ENCODE data around the gene RRP1B. TPM values are rescaled to one million over a fixed set of nuclear protein-coding genes. Genes with fewer than 3 reads are reported as not detected.
A peak's percentile ranks its signal among the peaks of the same experiment; 100 is the strongest.

RRP1B gene
- total RNA-seq, 1 donor from 2014 or later = 32.0 TPM

- H3K9me3 Mint-ChIP-seq = no peaks in the 10 kb centered on the region
- intact Hi-C loops (cut with micrococcal nuclease) = loop anchor here (1.0 to 5.0 kb wide), 2 partner anchors 8 to 140 kb away; partner anchors contain the start of genes AGPAT3 and PDXK
- H3K27me3 Mint-ChIP-seq = no peaks in the 10 kb centered on the region
- ChIA-PET POLR2A (interaction anchor here (1.4 to 2.7 kb wide), 4 partner anchors 8 to 67 kb away, joined by 5 to 21 read pairs (median 14); partner anchors contain the start of genes HSF2BP, PDXK and RRP1B), CTCF (interaction anchor here (1.4 kb wide), 2 partner anchors 8 to 11 kb away, joined by 5 to 7 read pairs; partner anchors contain the start of gene PDXK)
- no peak overlapping the region for H3K27ac Mint-ChIP-seq
- no peak for ATAC-seq (ENCODE audit: low read depth)
- DNase-seq = no peak
- peaks cover 10% of the 10 kb centered on the region for H3K36me3 Mint-ChIP-seq (ENCODE audit: low read depth)
- H3K4me3 Mint-ChIP-seq = peak overlapping the region; percentile 88
- TF ChIP-seq, protein P1, sequence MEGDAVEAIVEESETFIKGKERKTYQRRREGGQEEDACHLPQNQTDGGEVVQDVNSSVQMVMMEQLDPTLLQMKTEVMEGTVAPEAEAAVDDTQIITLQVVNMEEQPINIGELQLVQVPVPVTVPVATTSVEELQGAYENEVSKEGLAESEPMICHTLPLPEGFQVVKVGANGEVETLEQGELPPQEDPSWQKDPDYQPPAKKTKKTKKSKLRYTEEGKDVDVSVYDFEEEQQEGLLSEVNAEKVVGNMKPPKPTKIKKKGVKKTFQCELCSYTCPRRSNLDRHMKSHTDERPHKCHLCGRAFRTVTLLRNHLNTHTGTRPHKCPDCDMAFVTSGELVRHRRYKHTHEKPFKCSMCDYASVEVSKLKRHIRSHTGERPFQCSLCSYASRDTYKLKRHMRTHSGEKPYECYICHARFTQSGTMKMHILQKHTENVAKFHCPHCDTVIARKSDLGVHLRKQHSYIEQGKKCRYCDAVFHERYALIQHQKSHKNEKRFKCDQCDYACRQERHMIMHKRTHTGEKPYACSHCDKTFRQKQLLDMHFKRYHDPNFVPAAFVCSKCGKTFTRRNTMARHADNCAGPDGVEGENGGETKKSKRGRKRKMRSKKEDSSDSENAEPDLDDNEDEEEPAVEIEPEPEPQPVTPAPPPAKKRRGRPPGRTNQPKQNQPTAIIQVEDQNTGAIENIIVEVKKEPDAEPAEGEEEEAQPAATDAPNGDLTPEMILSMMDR (IDR thresholded peaks at IDR 0.05) = no peak
- peaks cover 56% of the 10 kb centered on the region for H3K4me1 Mint-ChIP-seq
These were observed 68.3 kb downstream of the RRP1B start for GRCh38 chr21:43727519-43728153.

DNA sequence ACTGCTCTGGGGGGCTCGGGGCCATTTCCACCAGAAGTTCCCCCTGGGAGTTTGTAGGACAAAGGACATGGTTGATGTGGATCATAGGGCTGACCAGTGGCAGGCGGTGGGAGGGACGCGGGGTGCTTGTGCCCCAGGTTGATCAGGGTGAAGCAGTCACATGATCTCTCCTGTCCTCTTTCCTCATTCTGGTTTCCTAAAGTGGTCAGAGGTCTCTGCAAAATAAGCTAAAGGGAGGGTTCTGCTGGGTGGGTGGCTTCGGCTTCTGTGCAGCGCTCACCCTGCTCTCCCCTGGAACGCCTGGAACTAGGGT lies 68.8 kb downstream of the RRP1B start:
- DNase-seq = no peak
- no peaks in the 10 kb centered on the region for H3K27me3 Mint-ChIP-seq
- POLR2A ChIA-PET = interaction anchor here (1.1 to 2.7 kb wide), 5 partner anchors 8 to 68 kb away, joined by 3 to 21 read pairs (median 14); partner anchors contain the start of genes HSF2BP, PDXK and RRP1B
- H3K4me1 Mint-ChIP-seq = peaks cover 56% of the 10 kb centered on the region
- no peak for ATAC-seq (ENCODE audit: low read depth)
- H3K9me3 Mint-ChIP-seq = no peaks in the 10 kb centered on the region
- peak overlapping the region; percentile 88 for H3K4me3 Mint-ChIP-seq
- peak overlapping the region; percentile 82 for H3K27ac Mint-ChIP-seq
- intact Hi-C loops (cut with micrococcal nuclease) = loop anchor here (1.0 to 5.0 kb wide), 2 partner anchors 9 to 139 kb away; partner anchors contain the start of genes AGPAT3 and PDXK
- H3K36me3 Mint-ChIP-seq (ENCODE audit: low read depth) = peaks cover 10% of the 10 kb centered on the region
- TF ChIP-seq, protein P1 (IDR thresholded peaks at IDR 0.05) = no peak
- CTCF ChIA-PET = interaction anchor here (1.4 kb wide), 3 partner anchors 9 to 61 kb away, joined by 3 to 7 read pairs (median 5); partner anchors contain the start of gene PDXK

- intact Hi-C loops (cut with micrococcal nuclease) = loop anchor here (1.0 to 5.0 kb wide), 2 partner anchors 9 to 139 kb away; partner anchors contain the start of genes AGPAT3 and PDXK
- POLR2A ChIA-PET = interaction anchor here (0.6 to 2.7 kb wide), 6 partner anchors 9 to 69 kb away, joined by 3 to 21 read pairs (median 10); partner anchors contain the start of genes HSF2BP, PDXK and RRP1B
- peak; percentile 69 for DNase-seq
- TF ChIP-seq, protein P1 (IDR thresholded peaks at IDR 0.05) = no peak
- H3K9me3 Mint-ChIP-seq = no peaks in the 10 kb centered on the region
- H3K27ac Mint-ChIP-seq = peak overlapping the region; percentile 82
- H3K27me3 Mint-ChIP-seq = no peaks in the 10 kb centered on the region
- peak overlapping the region; percentile 88 for H3K4me3 Mint-ChIP-seq
- ATAC-seq (ENCODE audit: low read depth) = peak; percentile 75
- H3K4me1 Mint-ChIP-seq = peaks cover 54% of the 10 kb centered on the region
- peaks cover 9% of the 10 kb centered on the region for H3K36me3 Mint-ChIP-seq (ENCODE audit: low read depth)
- CTCF ChIA-PET = interaction anchor here (1.0 to 1.4 kb wide), 4 partner anchors 9 to 246 kb away, joined by 3 to 7 read pairs (median 4); partner anchors contain the start of gene PDXK
These were observed 69.4 kb downstream of the RRP1B start for GRCh38 chr21:43728467-43729390.

GRCh38 chr21:43731476-43731875 lies 72.1 kb downstream of the RRP1B start:
- Mint-ChIP-seq H3K36me3 (ENCODE audit: low read depth) (peaks cover 18% of the 10 kb centered on the region), H3K9me3 (no peaks in the 10 kb centered on the region), H3K4me1 (peaks cover 32% of the 10 kb centered on the region), H3K4me3 (peak overlapping the region; percentile 3), H3K27ac (no peak overlapping the region), H3K27me3 (no peaks in the 10 kb centered on the region)
- ATAC-seq (ENCODE audit: low read depth) = no peak
- no peak for DNase-seq
- ChIA-PET POLR2A (no interaction called here), CTCF (no interaction called here)
- TF ChIP-seq, protein P1 (IDR thresholded peaks at IDR 0.05) = no peak
- intact Hi-C loops (cut with micrococcal nuclease) = no loop called here

All from activated B cell treated with CpG ODN at 0.5 μM for 24 hours (primary cell).